SH-SY5Y (cell line): ENCODE measurements around the gene MRPL37.

Source experiments
- GATA2 ChIP-seq: IDR thresholded peaks from 2 replicates; pipeline ENCODE4 v1.6.1; 2011; ENCODE audit warnings: mild to moderate bottlenecking, low read depth, low read length
- GATA3 ChIP-seq: IDR thresholded peaks from 2 replicates; pipeline ENCODE4 v1.6.1; 2011; ENCODE audit warnings: low read depth, mild to moderate bottlenecking, low read length, moderate library complexity

The MRPL37 gene

DNA sequence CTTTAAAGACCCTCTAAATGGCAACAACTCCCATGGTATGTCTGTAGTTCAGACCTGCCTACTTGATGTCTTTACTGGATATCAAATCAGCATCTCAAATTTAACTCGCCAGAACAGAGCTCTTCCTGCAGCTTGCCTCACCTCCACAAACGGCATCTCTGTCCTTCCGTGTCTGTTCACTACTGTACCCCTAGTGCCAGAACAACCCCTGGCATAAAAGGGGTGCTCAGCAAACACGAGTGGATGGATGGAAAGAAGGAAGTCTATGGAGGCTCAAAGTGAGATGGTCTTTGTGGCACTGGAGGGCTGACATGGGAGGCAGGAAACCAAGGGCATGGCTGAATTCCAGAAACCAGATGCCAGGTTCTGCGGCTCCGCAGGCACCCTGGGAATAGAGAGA, 22.7 kb downstream of the MRPL37 start:
- no peak for TF ChIP-seq GATA2
- TF ChIP-seq GATA3 = no peak

DNA sequence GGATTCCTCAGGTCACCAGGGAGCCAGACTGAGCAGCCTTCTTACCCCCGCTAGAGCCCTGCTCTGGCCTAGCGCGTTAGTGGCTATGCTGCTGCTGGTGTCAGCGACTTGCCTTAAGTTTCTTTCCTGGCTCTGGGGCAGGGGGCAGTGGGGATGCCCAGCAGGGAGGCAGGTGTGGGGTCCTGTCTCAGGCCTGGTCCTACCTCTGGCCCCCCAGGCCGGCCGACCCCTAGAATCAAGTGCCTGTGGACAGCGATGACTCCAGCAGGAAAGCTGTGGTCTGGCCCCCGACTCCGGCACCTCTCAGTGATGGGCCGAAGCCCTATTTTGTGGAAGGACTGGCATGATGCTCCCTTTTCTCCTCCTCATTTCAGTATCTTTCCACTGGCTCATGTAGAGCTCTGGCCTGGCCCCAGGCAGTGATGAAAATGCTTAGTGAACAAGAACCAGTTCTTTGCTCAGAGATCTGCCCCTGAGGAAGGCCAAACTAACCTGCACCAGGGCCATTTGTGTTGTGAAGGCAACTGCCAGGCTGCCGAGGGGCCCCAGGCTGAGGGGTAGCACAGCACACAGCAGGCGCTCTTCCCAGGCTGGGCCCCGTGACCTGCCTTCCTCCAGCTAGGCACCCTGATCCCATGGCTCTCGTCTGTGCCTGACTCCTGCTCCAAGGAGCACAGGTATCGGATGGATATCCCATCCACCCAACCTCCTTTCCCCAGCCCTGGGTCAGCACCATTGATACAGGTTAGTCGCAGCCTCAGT, 23.7 kb downstream of the MRPL37 start:
- TF ChIP-seq GATA2 (no peak), GATA3 (no peak)

GRCh38 chr1:54224233-54224632, 24.3 kb downstream of the MRPL37 start:
- TF ChIP-seq GATA3 = no peak
- no peak for TF ChIP-seq GATA2

GRCh38 chr1:54225378-54225777, 25.4 kb downstream of the MRPL37 start:
- TF ChIP-seq GATA2 (peak; percentile 47), GATA3 (no peak; the same call in 1 of the 2 replicates)

- TF ChIP-seq GATA3 (no peak), GATA2 (no peak)
Measured at GRCh38 chr1:54225986-54226559, 26.1 kb downstream of the MRPL37 start.

DNA sequence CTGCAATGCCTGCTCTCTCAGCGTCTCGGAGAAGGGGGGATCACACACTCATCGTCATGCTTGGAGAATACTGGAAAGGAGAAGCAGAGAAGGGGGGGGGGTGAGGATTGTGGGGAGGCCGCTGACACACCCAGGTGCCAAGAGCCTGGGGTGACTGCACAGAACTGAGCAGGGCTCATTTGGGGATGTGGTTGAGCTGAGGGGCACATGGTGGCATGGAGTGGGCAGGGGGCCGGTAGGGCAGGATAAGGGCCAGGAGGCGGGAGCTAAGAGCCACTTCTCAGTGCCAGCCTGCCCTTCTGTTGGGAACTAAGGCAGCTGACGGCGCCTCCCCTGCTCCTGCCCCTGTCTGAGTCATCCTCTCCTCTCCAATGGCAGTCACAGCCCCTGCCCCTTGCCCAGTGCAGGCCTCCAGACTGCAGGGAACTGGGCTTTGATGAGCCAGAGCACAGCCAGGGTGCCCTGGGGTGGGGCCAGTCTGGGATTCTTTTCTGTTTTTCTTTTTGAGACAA, 27.2 kb downstream of the MRPL37 start:
- no peak for TF ChIP-seq GATA3
- TF ChIP-seq GATA2 = no peak

DNA sequence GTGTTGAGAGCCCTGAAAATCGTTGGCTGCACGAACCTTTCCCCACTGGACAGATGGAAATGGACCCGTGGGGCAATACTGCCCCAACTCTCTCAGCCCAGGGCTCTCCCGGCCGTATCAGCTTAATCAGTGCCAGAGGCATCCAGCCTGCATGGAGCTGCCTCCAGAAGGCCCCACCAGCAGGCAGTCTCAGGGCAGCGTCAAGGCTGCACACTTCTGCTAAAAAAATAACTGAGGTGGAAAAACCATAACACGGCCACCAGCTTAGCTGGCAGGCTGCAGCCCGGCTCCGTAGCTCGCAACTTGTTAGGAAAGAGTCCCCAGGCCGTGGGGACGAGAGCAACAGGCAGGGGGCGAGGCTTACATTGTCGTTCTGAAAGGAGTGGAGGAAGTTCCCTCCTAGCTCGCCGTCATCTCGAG, 27.9 kb downstream of the MRPL37 start:
- TF ChIP-seq GATA3 (peak; percentile 52; the same call in 1 of the 2 replicates), GATA2 (peak; percentile 88)

- TF ChIP-seq GATA2 = no peak
- no peak for TF ChIP-seq GATA3
Measured at GRCh38 chr1:54228638-54229079, 28.7 kb downstream of the MRPL37 start.

DNA sequence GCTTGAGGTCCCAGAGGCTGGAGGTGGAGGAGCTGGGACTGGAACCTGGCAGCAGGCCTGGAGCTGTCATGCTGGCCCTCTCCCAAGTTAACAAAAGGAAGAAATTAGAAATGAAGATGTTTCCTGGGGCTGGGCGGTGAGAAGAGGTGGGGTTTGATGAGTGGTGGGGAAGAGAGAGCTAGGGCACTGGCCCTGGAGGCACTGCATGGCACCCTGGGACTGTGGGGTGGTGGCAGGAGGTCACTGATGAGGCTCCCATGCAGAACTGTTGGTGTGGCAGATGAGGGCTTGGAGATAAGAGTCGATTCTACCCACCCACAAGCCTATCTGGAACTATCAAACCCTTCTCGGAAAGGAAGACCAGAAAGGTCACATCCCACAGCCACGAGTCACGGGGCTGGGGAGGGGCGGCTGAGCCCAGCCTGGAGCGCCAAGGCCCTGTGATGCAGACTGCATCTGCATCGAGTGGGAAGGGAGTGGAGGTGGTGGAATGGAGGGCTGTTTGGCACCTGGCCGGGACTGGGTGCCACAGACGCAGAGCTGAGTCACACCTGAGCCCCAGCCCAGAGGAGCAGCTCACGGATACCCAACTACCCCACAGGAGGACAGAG, 29.4 kb downstream of the MRPL37 start:
- peak; percentile 36; the same call in 1 of the 2 replicates for TF ChIP-seq GATA2
- no peak for TF ChIP-seq GATA3

DNA sequence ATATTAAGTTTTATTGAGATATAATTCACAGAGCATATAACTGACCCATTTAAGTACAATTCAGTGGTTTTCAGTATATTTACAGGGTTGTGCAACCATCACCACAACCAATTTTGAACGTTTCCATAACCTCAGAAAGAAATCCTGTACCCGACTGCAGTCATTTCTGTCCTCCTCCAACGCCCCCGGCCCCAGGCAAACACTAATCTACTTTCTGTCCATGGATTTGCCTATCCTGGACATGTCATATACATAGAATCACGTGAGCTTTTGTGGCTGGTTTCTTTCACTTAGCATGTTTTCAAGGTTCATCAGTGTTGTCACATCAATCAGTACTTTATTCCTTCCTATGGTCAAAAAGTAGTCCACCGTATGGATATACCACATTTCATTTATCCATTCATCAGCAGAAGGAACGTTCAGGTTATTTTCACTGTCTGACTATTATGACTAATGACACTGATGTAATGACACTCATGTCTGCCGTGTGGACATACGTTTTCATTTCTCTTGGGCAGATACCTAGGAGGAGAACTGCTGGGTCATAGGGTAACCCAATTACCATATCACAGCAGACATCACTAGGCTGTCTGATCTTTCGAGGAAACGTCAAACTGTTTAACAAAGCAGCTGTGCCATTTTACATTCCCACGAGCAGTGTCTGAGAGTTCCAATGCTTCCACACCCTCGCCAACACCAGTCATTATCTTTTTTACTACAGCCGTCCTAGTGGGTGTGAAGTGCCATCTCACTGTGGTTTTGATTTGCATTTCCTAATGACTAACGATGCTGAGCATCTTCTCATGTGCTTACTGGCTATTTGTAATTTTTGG, 30.8 kb downstream of the MRPL37 start:
- TF ChIP-seq GATA3 (peak; percentile 96), GATA2 (peak; percentile 94)

DNA sequence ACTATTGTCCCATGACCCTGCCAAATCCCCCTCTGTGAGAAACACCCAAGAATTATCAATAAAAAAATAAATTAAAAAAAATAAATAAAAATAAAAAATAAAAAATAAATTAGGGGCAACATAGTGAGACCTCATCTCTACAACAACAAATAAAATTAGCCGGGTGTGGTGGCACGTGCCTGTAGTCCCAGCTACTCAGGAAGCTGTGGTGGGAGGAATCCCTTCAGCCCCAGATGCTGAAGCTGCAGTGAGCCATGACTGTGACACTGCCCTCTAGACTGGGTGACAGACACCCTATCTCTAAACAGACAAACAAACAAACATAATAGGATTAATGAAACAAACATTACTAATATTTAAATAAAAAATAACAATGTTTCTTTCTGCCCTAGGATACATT, 34.3 kb downstream of the MRPL37 start:
- TF ChIP-seq GATA2 (no peak), GATA3 (no peak)

DNA sequence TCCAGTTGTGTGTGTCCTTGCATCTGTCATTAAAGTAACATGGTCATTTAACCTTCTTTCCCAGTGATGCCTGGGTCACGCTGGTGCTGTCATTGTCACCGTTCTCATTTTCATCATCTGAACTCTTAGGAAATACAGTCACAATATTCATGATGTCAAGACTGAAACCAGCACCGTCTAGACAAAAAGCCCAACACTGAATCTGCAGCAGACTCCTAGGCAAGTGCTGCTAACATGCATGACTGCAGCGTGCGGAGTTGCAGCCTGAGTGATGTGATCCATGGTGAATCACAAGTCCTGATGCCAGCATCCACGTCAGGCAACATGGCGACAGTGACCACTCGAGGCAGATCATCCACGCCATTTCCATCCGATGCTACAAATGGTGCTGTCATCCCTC, 37.6 kb downstream of the MRPL37 start:
- no peak for TF ChIP-seq GATA2

- TF ChIP-seq GATA3 (no peak), GATA2 (no peak)
Measured at GRCh38 chr1:54238353-54239034, 38.5 kb downstream of the MRPL37 start.

- no peak for TF ChIP-seq GATA3
- no peak for TF ChIP-seq GATA2
Measured at GRCh38 chr1:54239035-54239383, 39.0 kb downstream of the MRPL37 start.
